ENCODE results near the gene HIPK3. TPM values are rescaled to one million over a fixed set of nuclear protein-coding genes. Genes with fewer than 3 reads are reported as not detected.

The HIPK3 gene
- total RNA-seq, 3 donors from 2014 or later (not counting 1 experiment from before 2014, with no cell fraction given), result 80.6 to 92.9 (median 87.7) TPM

- Mint-ChIP-seq H3K9me3 (no peaks in the 10 kb centered on the region), H3K36me3 (no peaks in the 10 kb centered on the region), H3K27me3 (ENCODE audit: low read depth in 2 of 2) (peaks cover 0 to 3% of the 10 kb centered on the region in 2 donors), H3K27ac (no peak overlapping the region), H3K4me3 (no peak overlapping the region), H3K4me1 (no peaks in the 10 kb centered on the region)
- Histone ChIP-seq H3K4me1 (ENCODE audit: control insufficient read depth, insufficient read depth, low read length) (no peaks in the 10 kb centered on the region), H3K36me3 (ENCODE audit: control insufficient read depth, insufficient read depth, low read length) (no peaks in the 10 kb centered on the region), H3K9me3 (ENCODE audit: control insufficient read depth, insufficient read depth, low read length) (no peaks in the 10 kb centered on the region), H3K4me3 (ENCODE audit: low read length) (no peak overlapping the region), H3K27ac (ENCODE audit: low read length) (no peak overlapping the region), H3K27me3 (ENCODE audit: control insufficient read depth, insufficient read depth, low read length) (no peaks in the 10 kb centered on the region)
- ATAC-seq (no peak), DNase-seq (no peak)
- WGBS (ENCODE audit: insufficient coverage), result 66% methylated on average over 4 of the region's 7 CpGs
- TF ChIP-seq CTCF (IDR thresholded peaks at IDR 0.05), result no peak
- intact Hi-C loops (cut with micrococcal nuclease), result no loop called here
Measured at GRCh38 chr11:33388793-33389525, 131.8 kb downstream of the HIPK3 start.

GRCh38 chr11:33389635-33390034 lies 132.5 kb downstream of the HIPK3 start:
- ATAC-seq, result no peak
- WGBS (ENCODE audit: insufficient coverage), result no CpG with 5 or more reads among the region's 4 CpGs
- intact Hi-C loops (cut with micrococcal nuclease), result no loop called here
- H3K27me3 ChIP-seq (ENCODE audit: control insufficient read depth, insufficient read depth, low read length), result no peaks in the 10 kb centered on the region
- Mint-ChIP-seq H3K9me3 (no peaks in the 10 kb centered on the region), H3K4me1 (no peaks in the 10 kb centered on the region), H3K4me3 (no peak overlapping the region), H3K36me3 (no peaks in the 10 kb centered on the region), H3K27me3 (ENCODE audit: low read depth in 2 of 2) (peaks cover 0 to 3% of the 10 kb centered on the region in 2 donors), H3K27ac (no peak overlapping the region)
- H3K4me3 ChIP-seq (ENCODE audit: low read length), result no peak overlapping the region
- no peaks in the 10 kb centered on the region for H3K9me3 ChIP-seq (ENCODE audit: control insufficient read depth, insufficient read depth, low read length)
- H3K27ac ChIP-seq (ENCODE audit: low read length), result no peak overlapping the region
- no peaks in the 10 kb centered on the region for H3K4me1 ChIP-seq (ENCODE audit: control insufficient read depth, insufficient read depth, low read length)
- no peak for TF ChIP-seq CTCF (IDR thresholded peaks at IDR 0.05)
- H3K36me3 ChIP-seq (ENCODE audit: control insufficient read depth, insufficient read depth, low read length), result no peaks in the 10 kb centered on the region
- DNase-seq, result no peak

GRCh38 chr11:33390944-33391892 lies 134.0 kb downstream of the HIPK3 start:
- H3K9me3 Mint-ChIP-seq, result no peaks in the 10 kb centered on the region
- Histone ChIP-seq H3K9me3 (ENCODE audit: control insufficient read depth, insufficient read depth, low read length) (no peaks in the 10 kb centered on the region), H3K27me3 (ENCODE audit: control insufficient read depth, insufficient read depth, low read length) (no peaks in the 10 kb centered on the region), H3K4me3 (ENCODE audit: low read length) (no peak overlapping the region), H3K4me1 (ENCODE audit: control insufficient read depth, insufficient read depth, low read length) (no peaks in the 10 kb centered on the region), H3K36me3 (ENCODE audit: control insufficient read depth, insufficient read depth, low read length) (no peaks in the 10 kb centered on the region), H3K27ac (ENCODE audit: low read length) (no peak overlapping the region)
- WGBS (ENCODE audit: insufficient coverage), result 91% methylated on average over 11 of the region's 13 CpGs
- H3K27me3 Mint-ChIP-seq (ENCODE audit: low read depth in 2 of 2), result peaks cover 9 to 11% of the 10 kb centered on the region in 2 donors
- no peak overlapping the region for H3K4me3 Mint-ChIP-seq
- intact Hi-C loops (cut with micrococcal nuclease), result no loop called here
- no peak for ATAC-seq
- no peak for TF ChIP-seq CTCF (IDR thresholded peaks at IDR 0.05)
- H3K36me3 Mint-ChIP-seq, result no peaks in the 10 kb centered on the region
- no peak for DNase-seq
- H3K4me1 Mint-ChIP-seq, result no peaks in the 10 kb centered on the region
- no peak overlapping the region for H3K27ac Mint-ChIP-seq
